SK-N-SH (cell line): ENCODE results near the gene CCDC197.

Experiments used
- JUND ChIP-seq: IDR thresholded peaks from 2 replicates; pipeline ENCODE4 v1.4.0; 2012
- MAX ChIP-seq: IDR thresholded peaks from 2 replicates; pipeline ENCODE4 v1.4.0; 2012; ENCODE audit warnings: low read depth

- no peak for TF ChIP-seq MAX
- TF ChIP-seq JUND, result no peak
Measured at GRCh38 chr14:94022532-94023411, 25.7 kb downstream of the CCDC197 start.
